B cell (primary cell): ENCODE measurements around the gene INTS7.

Experiments
- CTCF ChIP-seq: fragments of 200-600 bp; IDR thresholded peaks from one replicate; pipeline ENCODE4 v1.8.0; 2022; ENCODE audit warnings: antibody characterized with exemption, mild to moderate bottlenecking
- EZH2 ChIP-seq: IDR thresholded peaks from 2 replicates; pipeline ENCODE4 v1.6.1; 2012; ENCODE audit warnings: borderline replicate concordance, low read depth, mild to moderate bottlenecking, moderate library complexity, low read length; ENCODE audit not compliant: insufficient read depth, poor library complexity, severe bottlenecking

- TF ChIP-seq CTCF (no peak), EZH2 (no peak)
These were observed 124.4 kb downstream of the INTS7 start for GRCh38 chr1:211910913-211911485.
